KMS-11 (cell line): ENCODE data around the gene SERPING1.

Source experiments
- H2AFZ ChIP-seq: fragments of 200-600 bp; sonication (generic); 2 replicates; pipeline ENCODE4 v1.6.1; 2016; ENCODE audit warnings: antibody characterized with exemption, mixed run types, low read depth
- H3K27ac ChIP-seq: fragments of 200-600 bp; sonication (generic); 2 replicates; pipeline ENCODE4 v1.6.1; 2016; ENCODE audit warnings: mild to moderate bottlenecking, mixed run types
- H3K27me3 ChIP-seq: fragments of 200-600 bp; sonication (generic); 2 replicates; pipeline ENCODE4 v1.6.1; 2017; ENCODE audit warnings: mild to moderate bottlenecking, low read depth, mixed run types, moderate library complexity; ENCODE audit not compliant: insufficient read depth
- H3K36me3 ChIP-seq: fragments of 200-600 bp; sonication (generic); 2 replicates; pipeline ENCODE4 v1.6.1; 2017; ENCODE audit warnings: mild to moderate bottlenecking, mixed run types; ENCODE audit not compliant: insufficient read depth
- H3K4me1 ChIP-seq: fragments of 200-600 bp; sonication (generic); 2 replicates; pipeline ENCODE4 v1.6.1; 2016; ENCODE audit warnings: mild to moderate bottlenecking, low read depth, mixed run types; ENCODE audit not compliant: poor library complexity, severe bottlenecking
- H3K4me2 ChIP-seq: fragments of 200-600 bp; sonication (generic); 2 replicates; pipeline ENCODE4 v1.7.0; 2016; ENCODE audit warnings: mild to moderate bottlenecking, mixed run types
- H3K4me3 ChIP-seq: fragments of 200-600 bp; sonication (generic); IDR thresholded peaks from 2 replicates; pipeline ENCODE4 v1.6.1; 2017; ENCODE audit warnings: low read depth, low read length, mixed read lengths; ENCODE audit not compliant: insufficient read depth
- H3K79me2 ChIP-seq: fragments of 200-600 bp; sonication (generic); 2 replicates; pipeline ENCODE4 v1.6.1; 2016; ENCODE audit warnings: low read depth, mixed run types; ENCODE audit not compliant: insufficient read depth
- H3K9ac ChIP-seq: fragments of 200-600 bp; sonication (generic); 2 replicates; pipeline ENCODE4 v1.6.1; 2016; ENCODE audit warnings: mild to moderate bottlenecking, mixed run types
- H4K20me1 ChIP-seq: fragments of 200-600 bp; sonication (generic); 2 replicates; pipeline ENCODE4 v1.6.1; 2016; ENCODE audit warnings: mild to moderate bottlenecking, mixed run types; ENCODE audit not compliant: insufficient read depth
- TF ChIP-seq, protein P1 (sequence below): fragments of 200-600 bp; sonication (generic); conservative IDR thresholded peaks from 2 replicates; pipeline ENCODE4 v1.6.1; 2017; ENCODE audit warnings: low read depth, mild to moderate bottlenecking, antibody characterized with exemption, low read length, moderate library complexity, mixed read lengths

SERPING1 gene

DNA sequence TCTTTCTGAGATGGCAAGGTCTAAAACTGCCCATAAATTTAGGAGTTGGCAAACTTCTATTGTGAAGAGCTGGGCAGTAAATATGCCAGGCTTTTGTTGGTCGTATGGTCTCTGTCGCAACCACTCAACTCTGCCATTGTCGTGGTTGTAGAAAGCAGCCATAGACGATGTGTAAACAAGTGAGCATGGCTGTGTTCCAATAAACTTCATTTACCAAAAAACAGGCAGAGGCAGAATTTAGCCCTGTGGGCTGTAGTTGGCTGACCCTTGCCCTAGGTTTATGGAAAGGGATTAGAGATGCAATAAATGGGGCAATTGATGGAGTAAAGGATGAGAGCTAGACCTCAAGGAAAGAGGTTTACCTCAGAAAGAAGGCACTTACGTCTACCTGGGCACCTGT is 34.6 kb downstream of the SERPING1 start:
- Histone ChIP-seq H2AFZ (no peak overlapping the region), H3K4me2 (no peak overlapping the region), H3K9ac (no peak overlapping the region), H3K4me1 (no peaks in the 10 kb centered on the region), H3K36me3 (no peaks in the 10 kb centered on the region), H3K27ac (no peak overlapping the region), H3K27me3 (no peaks in the 10 kb centered on the region), H3K79me2 (no peaks in the 10 kb centered on the region), H4K20me1 (no peaks in the 10 kb centered on the region), H3K4me3 (no peak overlapping the region)
- TF ChIP-seq, protein P1, sequence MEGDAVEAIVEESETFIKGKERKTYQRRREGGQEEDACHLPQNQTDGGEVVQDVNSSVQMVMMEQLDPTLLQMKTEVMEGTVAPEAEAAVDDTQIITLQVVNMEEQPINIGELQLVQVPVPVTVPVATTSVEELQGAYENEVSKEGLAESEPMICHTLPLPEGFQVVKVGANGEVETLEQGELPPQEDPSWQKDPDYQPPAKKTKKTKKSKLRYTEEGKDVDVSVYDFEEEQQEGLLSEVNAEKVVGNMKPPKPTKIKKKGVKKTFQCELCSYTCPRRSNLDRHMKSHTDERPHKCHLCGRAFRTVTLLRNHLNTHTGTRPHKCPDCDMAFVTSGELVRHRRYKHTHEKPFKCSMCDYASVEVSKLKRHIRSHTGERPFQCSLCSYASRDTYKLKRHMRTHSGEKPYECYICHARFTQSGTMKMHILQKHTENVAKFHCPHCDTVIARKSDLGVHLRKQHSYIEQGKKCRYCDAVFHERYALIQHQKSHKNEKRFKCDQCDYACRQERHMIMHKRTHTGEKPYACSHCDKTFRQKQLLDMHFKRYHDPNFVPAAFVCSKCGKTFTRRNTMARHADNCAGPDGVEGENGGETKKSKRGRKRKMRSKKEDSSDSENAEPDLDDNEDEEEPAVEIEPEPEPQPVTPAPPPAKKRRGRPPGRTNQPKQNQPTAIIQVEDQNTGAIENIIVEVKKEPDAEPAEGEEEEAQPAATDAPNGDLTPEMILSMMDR = no peak

DNA sequence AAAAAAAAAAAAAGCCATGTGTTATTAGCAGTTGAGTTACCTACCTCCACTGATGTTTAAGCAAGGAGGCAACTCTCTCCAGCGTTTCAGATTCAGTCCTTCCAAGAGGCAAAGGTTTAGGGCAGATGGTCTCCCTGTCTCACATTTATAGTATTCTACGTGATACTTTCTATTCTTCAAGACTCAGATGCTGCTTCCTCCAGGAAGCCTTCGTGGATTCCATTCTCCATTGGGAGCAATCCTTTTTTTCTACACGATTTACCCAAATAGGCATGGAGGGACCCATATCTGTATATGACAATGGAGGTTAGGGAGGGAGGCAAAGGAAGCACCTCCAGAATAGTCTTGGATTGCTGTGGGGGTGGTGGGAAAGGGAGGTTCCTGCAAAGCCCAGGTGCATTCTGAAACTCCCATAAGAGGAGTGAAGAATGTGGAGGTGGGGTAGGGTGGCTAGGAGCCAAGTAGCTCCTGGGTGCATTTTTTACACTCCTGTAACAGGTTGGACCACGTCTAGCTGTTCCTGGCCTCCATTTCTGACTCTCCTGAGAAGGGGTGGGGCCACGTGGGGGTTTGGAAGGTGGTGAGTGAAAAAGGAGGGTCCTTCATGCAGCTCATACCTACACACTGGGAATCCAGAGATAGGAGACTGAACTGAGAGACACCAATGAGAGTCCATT is 36.0 kb downstream of the SERPING1 start:
- Histone ChIP-seq H3K4me1 (no peaks in the 10 kb centered on the region), H3K36me3 (no peaks in the 10 kb centered on the region), H3K9ac (no peak overlapping the region), H4K20me1 (no peaks in the 10 kb centered on the region), H3K27ac (no peak overlapping the region), H3K4me3 (no peak overlapping the region), H2AFZ (no peak overlapping the region), H3K4me2 (no peak overlapping the region), H3K79me2 (no peaks in the 10 kb centered on the region), H3K27me3 (no peaks in the 10 kb centered on the region)
- TF ChIP-seq, protein P1 = no peak

DNA sequence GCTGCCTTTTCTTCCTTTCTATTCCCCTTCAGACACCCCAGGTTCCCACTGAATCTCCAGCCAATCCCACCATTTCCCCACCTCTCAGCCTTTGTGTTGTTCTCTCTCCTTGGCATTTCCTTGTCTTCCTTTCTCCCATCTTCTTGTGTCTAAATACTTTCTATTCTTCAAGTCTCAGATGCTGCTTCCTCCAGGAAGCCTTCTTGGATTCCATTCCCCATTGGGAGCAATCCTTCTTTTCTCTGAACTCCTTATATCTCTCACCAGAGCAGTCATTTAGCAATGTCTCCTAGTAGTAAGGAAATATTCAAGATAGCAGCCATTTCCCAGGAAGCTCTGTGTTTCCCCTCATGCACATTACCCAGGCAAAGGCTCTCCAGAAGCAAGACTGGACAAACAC is 36.8 kb downstream of the SERPING1 start:
- no peak overlapping the region for H3K4me2 ChIP-seq
- H4K20me1 ChIP-seq = no peaks in the 10 kb centered on the region
- H3K27ac ChIP-seq = no peak overlapping the region
- no peaks in the 10 kb centered on the region for H3K79me2 ChIP-seq
- H3K36me3 ChIP-seq = no peaks in the 10 kb centered on the region
- H3K27me3 ChIP-seq = no peaks in the 10 kb centered on the region
- H3K4me3 ChIP-seq = no peak overlapping the region
- H2AFZ ChIP-seq = no peak overlapping the region
- TF ChIP-seq, protein P1 = no peak
- H3K4me1 ChIP-seq = no peaks in the 10 kb centered on the region
- H3K9ac ChIP-seq = no peak overlapping the region

DNA sequence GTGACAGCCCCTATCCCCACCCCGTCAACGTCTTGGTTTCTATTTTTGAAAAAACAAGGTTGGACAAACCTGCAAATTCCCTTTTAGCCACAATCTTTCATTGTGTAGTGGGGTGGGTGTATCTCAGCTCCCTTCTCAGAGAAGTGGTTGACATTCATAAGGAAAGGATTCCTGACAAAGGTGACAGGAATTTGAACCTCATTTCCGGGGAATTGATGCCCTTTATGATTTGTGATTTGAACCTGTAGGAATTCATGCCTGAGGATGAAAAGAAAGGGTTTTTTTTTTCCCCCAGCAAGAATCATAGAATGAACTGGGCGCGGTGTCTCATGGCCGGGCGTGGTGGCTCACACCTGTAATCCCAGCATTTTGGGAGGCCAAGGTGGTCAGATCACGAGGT is 37.8 kb downstream of the SERPING1 start:
- TF ChIP-seq, protein P1 = no peak
- H3K36me3 ChIP-seq = no peaks in the 10 kb centered on the region
- H3K27me3 ChIP-seq = no peaks in the 10 kb centered on the region
- no peak overlapping the region for H3K4me2 ChIP-seq
- H3K9ac ChIP-seq = no peak overlapping the region
- H4K20me1 ChIP-seq = no peaks in the 10 kb centered on the region
- H3K4me1 ChIP-seq = no peaks in the 10 kb centered on the region
- H3K79me2 ChIP-seq = no peaks in the 10 kb centered on the region
- H3K27ac ChIP-seq = no peak overlapping the region
- no peak overlapping the region for H3K4me3 ChIP-seq
- H2AFZ ChIP-seq = no peak overlapping the region
